GOT3 (cell line): ENCODE results near the gene MICAL2.

ENCODE experiments used
- DNase-seq: peaks from one replicate; lab custom pipeline; 2025; ENCODE audit warnings: mixed read lengths; lab: John Stamatoyannopoulos, UW

Gene MICAL2

DNA sequence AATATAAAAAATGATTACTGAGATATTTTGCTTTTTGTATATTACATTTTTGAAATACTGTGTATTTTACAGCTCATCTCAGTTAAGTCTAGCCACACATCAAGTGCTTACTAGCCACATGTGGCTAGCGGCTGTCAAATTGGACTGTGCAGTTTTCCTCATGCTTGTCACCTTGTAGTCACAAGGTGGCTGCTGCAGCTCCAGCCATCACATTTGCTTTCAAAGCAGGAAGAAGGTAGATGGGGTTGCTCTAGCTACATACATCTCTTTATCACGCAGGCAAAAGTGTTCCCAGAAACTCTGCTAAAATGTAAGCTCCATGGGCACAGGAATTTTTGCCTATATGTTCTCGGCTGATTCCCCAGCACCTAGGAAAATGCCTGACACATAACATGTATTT, 61.5 kb downstream of the MICAL2 start:
- no peak for DNase-seq

DNA sequence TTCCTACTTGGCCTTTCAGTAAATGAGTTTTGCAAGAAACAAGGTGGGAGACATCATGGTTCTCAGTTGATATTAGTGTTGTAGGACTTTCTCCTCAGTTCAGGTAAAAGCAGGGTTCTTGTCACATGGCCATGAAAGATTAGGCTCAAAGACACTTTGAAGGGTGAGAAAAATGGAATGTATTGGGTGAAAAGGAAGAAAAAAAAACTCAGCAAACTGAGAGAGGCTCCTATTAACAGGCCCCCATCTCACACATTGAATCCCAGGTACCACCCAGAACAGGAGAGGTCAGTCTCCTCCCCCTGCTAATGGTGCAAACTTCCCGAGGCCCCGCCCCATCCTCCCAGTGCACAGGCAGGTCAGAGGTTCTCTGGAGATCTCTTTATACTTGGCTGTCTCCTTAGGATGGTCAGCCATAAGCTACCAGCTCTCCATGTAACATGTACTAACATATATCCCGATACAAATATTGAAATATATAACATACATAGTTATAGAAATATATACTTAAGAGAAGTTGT, 62.2 kb downstream of the MICAL2 start:
- DNase-seq, result no peak

DNA sequence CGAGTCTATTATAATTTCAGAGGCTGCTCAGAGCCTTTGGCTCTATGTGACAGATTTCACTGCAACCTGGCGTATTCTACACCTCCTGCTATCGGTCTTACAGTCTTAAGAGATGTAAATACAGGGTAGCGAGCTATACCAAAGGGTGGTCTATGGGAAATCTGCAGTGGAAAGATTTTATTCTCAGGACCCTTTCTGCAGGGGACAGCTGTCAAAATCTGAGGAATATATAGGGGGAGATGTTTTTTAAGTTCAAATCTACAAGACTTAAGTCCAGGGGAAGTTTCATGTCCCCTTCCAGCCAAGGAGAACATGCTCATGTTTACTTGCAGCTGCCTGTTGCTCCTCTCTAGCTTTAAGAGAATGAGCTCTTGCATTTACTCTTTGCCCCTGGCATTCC, 62.7 kb downstream of the MICAL2 start:
- no peak for DNase-seq

DNA sequence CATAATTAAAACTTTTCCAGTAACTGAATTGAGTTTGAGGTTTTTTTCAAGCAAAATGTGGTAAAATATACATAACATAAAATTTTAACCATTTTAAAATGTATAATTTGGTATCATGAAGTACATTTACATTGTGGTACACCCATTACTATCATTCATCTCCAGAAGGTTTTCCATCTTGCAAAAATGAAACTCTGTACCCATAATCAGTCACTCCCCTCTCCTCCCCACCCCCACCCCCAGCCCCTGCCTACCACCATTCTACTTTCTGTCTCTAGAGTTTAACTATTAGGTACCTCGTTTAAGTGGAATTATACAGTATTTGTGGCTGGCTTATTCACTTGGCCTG, 63.7 kb downstream of the MICAL2 start:
- no peak for DNase-seq

DNA sequence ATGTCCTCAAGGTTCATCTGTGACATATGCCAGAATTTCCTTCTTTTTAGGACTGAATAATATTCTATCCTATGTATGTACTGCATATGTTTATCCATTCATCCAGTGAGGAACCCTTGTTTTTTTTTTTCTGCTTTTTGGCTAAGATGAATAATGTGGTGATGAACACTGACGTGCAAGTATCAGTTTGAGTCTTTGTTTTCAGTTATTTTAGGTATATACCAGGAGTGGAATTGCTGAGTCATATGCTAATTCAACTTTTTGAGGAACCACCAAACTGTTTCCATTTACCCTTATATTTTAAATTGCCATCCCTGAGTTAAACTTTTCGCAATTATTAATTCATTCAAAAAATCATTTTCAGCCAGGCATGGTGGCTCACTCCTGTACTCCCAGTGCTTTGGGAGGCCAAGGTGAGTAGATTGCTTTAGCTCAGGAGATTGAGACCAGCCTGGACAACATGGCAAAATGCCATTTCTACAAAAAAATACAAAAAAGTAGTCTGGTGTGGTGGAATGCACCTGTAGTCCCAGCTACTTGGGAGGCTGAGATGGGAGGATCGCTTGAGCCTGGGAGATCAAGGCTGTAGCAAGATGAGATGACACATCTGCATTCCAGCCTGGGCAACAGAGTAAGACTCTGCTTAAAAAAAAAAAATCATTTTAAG, 64.2 kb downstream of the MICAL2 start:
- DNase-seq, result no peak

DNA sequence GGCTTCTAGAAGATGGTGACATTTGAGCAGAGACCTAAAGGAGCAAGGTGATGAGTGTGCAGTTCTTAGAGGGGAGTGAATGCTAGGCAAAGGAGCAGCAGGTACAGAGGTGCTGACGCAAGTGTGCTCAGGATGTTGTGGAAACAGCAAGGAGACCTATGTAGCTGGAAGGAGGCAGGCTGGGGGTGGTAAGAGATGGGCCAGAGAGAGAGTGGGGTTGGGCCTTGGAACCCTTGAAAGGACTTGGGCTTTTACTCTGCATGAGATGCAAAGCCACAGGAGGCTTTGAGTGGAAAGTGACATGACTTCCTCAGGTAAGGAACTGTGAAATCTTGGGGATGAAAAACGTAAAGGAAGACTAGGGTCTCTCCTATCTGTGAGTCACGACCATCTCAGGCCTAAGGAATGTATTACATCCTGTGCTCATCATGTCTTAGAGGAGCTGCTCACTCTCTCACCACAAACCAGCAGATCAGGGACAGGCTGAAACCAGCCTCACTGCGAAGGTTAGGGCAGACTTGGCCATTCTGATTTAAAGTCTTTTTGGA, 65.4 kb downstream of the MICAL2 start:
- DNase-seq, result no peak

DNA sequence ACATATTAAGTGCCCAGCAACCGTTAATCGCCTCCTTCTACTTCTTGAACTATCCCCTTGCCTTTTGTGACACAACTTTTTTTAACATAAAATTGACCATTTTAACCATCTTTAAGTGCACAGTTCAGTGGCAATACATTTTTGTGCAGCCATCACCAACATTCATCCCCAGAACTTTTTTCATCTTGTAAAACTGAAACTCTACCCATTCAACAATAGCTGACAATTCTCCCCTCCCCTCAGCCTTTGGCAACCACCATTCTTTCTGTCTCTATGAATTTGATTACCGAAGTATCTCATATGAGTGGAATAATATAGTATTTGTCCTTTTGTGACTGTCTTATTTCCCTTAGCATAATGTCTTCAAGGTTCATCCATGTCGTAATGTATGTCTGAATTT, 66.0 kb downstream of the MICAL2 start:
- DNase-seq, result no peak

DNA sequence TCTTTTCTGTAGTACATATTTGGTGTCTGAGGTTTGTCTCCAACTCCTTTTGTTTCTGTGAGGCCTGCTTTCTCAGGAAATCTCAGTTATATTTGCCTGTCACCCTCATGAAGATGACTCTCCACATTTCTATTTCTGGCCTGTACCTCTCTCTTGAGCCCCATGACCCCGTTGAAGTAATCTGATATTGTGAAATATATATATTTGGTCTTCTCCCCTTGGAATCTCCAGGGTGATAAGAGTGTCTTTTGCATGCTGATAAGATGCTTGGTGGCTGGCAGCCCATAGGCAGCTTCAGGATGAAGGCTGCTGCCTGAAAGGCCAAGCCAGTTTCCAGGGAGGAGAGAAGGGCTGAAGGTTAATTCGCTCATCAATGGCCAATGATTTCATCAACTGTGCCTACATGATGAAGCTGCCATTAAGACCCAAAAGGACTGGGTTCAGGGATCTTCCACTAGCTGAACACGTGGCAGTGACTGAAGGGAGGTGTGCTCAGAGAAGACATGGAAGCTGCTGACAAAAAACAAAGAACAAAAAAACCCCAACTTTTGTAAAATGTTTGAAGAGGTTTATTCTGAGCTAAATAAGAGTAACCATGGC, 67.4 kb downstream of the MICAL2 start:
- no peak for DNase-seq

DNA sequence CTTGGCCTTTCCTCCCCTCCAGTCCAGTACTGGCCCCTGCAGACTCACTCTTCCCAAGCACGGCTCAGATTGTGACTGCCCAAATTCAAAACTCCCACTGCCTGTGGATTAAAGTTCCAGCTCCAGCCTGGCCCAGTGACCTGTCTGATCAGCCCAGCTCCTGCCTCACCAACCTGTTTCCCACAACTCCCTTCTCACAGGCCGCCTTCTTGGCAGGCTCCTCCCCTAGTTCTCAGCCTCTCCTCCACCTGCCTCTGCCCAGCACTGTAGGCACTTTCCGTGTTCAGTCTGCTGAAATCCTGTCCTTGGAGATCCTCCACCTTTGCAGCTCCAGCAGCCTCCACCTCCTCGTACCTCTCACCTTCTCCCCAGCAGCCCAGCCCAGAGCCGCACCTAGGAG, 68.6 kb downstream of the MICAL2 start:
- DNase-seq, result no peak

DNA sequence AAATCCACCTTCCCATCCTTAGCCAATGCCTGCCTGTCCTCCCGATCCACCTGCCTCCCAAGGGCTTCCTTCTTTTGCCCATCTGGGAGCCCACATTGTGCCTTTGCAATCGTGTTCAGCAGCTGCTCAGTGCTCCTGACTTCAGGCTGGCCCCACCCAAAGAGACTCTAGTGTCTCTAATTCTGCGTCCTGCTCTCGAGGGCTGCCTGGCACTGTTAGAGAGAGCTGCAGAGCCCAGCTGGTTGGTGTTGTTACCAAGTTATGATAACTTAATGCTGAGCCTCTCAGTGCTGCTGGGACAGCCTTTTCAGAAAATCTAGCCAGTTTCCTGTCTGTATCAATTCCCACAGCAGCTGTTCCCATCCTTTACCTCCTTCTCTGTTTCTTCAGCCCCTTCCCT, 69.1 kb downstream of the MICAL2 start:
- DNase-seq, result no peak

DNA sequence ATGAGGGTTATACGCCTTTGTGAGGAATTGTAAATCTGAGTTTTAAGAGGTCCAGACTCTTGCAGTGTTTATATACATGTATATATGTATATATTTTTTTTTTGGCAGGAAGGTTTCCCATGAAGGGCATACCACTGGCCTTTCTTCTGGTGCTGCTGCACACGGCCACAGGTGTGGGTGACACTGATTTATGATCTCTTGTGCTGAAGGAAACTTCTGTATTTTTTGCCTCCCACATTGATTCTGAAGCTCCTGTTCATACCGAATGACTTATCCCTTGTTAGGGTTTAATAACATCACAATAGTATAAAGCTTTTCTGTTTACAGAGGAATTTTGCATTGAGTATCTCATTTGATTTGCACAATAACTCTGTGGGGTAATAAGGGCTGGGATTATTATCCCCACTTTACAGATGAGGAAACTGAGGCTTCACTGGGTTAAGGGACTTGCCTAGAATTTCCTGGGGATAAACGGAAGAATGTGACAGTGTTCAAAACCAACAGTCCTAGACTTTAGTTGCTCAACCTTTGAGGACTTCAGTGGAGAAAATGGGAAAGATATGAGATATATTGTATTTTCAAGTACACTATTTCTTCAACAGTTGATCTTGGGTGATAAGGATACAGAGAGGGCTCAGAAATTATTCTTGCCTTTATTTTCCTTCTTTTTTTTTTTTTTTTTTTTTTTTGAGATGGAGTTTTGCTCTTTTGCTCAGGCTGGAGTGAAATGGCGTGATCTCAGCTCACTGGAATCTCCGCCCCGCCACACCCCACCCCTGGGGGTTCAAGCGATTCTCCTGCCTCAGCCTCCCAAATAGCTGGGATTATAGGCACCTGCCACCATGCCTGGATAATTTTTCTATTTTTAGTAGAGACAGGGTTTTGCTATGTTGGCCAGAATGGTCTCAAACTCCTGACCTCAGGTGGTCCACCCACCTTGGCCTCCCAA, 70.1 kb downstream of the MICAL2 start:
- DNase-seq, result no peak

DNA sequence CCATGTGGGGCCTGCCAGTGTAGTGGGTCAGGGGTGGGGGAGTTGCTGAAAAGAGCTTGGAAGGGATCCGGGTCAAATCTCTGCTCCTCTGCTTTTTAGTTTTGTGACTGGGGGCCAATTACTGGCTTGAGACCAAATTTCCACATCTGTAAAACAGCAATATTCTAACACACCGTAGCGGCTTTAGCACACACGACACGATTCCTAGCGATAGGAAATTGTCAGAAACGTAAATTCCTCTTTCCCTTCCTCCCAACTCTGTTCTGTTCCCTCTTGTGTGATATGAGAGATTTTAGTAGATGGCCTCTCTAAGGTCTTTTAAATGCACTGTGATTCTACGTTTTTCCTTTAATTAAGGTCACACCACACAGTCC, 71.9 kb downstream of the MICAL2 start:
- no peak for DNase-seq

DNA sequence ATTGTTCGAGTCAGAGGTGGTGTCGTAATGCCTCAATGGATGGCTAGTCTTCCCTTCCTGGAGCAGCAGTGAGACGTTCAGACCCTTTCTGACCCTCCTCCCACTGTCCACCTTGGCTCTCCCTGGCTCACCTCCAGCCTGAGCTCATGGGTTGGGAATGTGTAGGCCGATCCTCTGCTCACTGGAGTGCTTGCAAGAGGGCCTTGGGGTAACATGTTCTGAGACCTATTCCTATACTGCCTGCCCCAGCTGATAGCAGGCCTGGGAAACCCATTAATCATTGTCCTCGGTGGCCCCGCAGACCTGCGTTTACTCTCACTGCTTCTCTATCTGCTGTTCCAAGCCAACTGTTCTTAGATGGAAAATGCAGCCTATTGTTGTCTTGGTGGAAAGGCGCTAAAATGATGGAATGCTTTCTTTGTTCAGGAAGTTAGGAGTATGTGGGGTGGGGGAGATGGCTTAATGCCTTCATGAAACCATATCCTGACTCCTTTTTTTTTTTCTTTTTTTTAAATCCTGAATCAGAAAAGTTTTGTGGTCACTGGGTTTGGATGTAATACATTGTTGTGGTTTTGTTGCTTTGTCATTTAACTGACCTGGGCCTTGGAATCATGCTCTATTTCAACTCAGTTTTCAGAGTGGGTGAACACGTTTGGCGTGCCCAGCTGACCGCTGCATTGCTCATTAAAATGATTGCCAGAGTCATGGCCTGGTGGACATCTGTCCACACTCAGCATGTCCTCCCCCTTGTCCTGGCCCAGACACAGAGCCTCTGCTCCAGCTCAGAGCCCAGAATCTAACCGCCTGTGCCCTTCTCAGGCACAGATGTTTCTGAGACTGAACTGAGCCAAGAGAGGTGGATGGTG, 72.5 kb downstream of the MICAL2 start:
- peak; percentile 26 for DNase-seq

DNA sequence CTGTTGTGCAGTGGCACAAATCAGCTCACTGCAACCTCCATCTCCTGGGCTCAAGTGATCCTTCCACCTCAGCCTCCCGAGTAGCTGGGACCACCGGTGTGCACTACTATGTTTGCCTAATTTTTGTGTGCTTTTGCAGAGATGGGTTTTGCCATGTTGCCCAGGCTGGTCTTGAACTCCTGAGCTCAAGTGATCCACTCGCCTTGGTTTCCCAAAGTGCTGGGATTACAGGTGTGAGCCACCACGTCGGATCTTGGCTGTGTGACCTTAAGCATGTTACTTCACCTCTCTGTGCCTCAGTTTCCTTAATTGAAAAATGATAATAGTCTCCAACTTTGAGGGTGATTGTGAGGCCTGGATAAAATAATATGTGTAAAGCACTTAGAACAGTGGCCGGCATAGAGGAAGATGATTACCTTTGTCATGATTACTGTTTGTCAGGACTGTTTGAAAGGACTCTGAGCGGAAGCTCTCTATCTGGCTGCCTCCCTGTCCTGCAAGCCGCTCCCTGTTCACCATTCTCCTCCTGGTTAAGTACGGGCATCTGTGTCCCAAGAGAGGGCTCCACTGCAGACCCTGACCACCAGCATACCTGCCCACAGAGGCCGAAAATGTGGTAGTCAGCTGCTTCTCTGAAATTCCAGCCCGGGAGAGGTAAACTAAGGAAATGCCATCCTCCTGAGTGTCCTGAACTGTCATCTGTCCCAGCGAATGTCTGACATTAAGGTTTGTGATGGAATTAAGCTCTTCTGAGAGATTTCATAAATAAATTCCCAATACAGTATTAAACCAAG, 73.6 kb downstream of the MICAL2 start:
- DNase-seq, result no peak

DNA sequence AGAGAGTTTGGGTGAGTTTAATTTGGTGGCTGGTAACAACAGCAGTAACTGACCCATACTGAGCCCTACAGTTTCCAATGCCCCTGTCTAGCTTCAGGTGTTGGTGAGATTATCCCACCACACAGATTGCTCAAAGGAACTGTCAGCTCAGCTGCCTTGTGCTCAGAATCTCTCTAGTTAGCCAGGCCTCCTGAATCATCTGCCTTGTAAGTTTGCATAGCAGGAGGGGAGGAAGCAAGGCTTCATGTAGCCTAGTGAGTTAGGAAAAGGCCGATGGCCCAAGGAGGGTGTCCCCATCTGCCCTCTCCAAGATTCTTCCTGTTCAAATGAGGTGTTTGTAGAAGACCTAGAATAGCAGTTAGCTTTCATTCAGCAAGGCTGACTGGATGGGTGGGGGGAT, 74.3 kb downstream of the MICAL2 start:
- no peak for DNase-seq

DNA sequence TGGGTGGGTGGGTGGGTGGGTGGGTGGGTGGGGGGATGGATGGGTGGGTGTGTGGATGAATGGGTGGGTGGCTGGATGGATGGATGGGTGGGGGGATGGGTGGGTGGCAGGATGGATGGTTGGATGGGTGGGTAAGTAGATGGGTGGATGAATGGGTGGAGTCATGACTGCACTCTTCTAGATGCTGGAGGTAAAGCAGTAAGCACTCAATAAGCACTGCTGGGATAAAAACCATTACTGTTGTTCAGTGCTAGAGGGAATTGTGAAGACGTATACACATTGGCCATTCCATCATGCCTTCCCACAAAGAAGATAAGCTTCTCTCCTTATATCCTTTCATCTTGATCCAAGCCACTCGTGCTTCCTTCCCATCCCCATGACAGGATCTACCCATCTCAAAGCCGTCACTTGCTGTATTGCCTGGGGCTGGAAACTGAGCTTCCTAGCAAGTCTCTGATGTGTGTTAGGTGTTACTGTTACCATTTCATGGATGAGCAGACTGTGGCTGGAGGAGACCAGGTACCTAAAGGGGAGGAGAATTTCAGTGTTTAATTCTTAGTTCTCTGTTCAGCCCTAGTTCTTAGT, 74.8 kb downstream of the MICAL2 start:
- no peak for DNase-seq

DNA sequence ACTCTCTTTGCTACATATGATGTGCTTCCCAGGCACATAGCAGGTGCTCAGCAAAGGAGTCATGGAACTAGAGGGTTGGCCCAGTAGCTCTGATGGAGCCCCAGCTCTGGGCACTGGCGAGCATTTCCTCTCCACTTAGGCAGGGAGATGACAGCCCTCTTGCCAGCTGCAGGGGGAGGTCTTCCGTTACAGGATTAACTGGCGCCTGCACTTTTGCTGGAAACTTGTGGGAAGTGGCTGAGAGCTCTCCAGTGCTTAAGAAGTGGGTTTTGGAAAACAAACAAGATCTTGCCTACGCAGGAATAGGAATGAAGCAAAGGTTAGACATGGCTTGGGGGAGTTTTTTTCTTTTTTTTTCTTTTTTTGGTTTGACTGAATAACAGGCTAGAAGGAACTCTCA, 75.5 kb downstream of the MICAL2 start:
- no peak for DNase-seq

DNA sequence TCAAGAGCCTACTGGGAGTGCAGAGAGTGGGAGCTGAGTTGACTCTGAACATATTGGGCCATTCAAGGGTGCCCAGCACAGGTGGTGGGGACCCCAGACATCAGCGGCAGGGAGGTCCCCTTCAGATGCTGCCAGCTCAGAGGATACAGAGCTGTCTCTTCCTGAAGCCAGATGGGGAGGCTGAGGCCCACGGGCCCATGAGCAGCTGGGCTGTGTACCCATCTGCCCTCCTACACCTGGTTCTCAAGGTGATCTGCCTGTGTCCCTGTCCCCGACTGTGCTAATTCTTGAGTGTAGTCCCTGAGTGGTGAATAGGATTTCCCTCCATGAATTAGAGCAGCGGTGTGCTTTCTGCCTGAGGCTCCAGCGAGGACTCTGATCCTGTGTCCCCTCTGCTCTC, 76.3 kb downstream of the MICAL2 start:
- DNase-seq, result no peak

DNA sequence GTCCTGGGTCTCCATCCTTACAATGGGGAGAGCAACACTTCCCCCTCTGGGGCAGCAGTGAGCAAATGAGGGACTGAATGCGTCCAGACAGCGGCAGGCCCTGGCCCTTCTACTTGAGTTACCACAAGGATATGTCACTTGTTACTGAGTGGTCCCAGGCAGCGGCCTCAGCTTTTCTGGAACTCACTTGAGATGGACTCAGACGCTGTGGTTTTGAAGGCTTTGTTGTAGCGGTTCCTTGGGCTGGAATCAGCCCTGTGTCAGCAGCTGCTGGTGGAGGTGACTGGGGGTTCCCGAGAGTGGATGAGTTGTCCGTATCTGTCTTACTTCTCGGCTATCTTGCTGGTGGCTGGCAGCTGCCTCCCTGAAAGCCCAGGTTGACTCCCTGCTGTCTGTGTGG, 77.0 kb downstream of the MICAL2 start:
- DNase-seq, result no peak

DNA sequence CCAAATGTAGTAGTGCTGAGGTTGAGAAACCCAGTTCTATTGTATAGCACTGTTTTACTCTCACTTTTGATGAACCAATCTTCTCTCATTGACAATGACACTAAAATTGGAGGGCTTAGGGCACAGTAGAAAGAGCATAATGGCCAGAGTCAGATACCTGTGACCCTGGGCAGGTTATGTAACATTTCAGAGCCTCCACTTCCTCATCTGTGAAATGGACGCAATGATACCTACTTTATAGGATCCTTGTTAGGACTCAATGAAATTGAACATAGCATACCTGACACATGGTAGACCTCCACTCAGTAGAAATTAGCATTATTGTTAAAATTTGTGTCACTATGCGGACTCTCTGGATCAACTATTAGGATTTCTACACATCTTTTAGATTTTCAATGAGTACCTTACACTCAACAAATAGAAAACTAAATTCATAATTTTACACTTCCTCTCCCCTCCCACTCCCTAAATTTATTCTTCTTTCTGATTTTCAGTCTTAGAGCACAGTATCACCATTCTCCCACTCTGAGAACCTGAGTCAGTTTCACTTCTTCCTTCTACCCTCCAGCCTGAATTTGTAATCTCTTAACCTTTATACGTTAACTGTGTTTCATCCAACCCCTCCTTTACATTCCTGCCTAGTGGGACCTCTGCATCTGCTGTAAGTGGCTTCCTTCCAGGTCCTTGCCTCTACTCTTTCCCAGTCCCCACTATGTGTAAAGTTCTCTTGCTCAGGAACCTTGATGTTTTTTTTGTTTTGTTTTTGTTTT, 78.3 kb downstream of the MICAL2 start:
- no peak for DNase-seq
